ENCODE results near the gene MMP25.
A peak's percentile ranks its signal among the peaks of the same experiment; 100 is the strongest.
"Not testable (repeated sequence)": the region's sequence is repeated elsewhere in the genome, so short reads cannot be mapped to it uniquely, and the experiment has no call there.

Gene MMP25

GRCh38 chr16:3083408-3083807, 37.0 kb downstream of the MMP25 start:
- not testable (repeated sequence) for H3K9ac ChIP-seq (ENCODE audit: low read depth in 1 of 2, low read length in 2 of 2); H3K36me3 ChIP-seq (ENCODE audit: control insufficient read depth in 2 of 2, insufficient read depth in 2 of 2, low read length in 2 of 2); H3K27ac ChIP-seq (ENCODE audit: low read depth in 2 of 2, low read length in 2 of 2); H3K9me3 ChIP-seq (ENCODE audit: control insufficient read depth in 2 of 2, low read length in 2 of 2); H3K4me3 ChIP-seq (ENCODE audit: low read length in 2 of 2); H3K27me3 ChIP-seq (ENCODE audit: control insufficient read depth in 2 of 2, insufficient read depth in 2 of 2, low read length in 2 of 2)
- H3K4me1 ChIP-seq (ENCODE audit: control insufficient read depth in 2 of 2, insufficient read depth in 2 of 2, low read length in 2 of 2) = peaks cover 0 to 13% of the 10 kb centered on the region in 2 donors

- no peak overlapping the region for H3K27ac ChIP-seq (ENCODE audit: low read depth in 2 of 2, low read length in 2 of 2)
- no peak overlapping the region for H3K9ac ChIP-seq (ENCODE audit: low read depth in 1 of 2, low read length in 2 of 2)
- H3K4me3 ChIP-seq (ENCODE audit: low read length in 2 of 2) = no peak overlapping the region
- H3K4me1 ChIP-seq (ENCODE audit: control insufficient read depth in 2 of 2, insufficient read depth in 2 of 2, low read length in 2 of 2) = peaks cover 0 to 13% of the 10 kb centered on the region in 2 donors
- no peaks in the 10 kb centered on the region for H3K9me3 ChIP-seq (ENCODE audit: control insufficient read depth in 2 of 2, low read length in 2 of 2)
- no peaks in the 10 kb centered on the region for H3K36me3 ChIP-seq (ENCODE audit: control insufficient read depth in 2 of 2, insufficient read depth in 2 of 2, low read length in 2 of 2)
- no peaks in the 10 kb centered on the region for H3K27me3 ChIP-seq (ENCODE audit: control insufficient read depth in 2 of 2, insufficient read depth in 2 of 2, low read length in 2 of 2)
Measured at GRCh38 chr16:3084491-3084890, 38.1 kb downstream of the MMP25 start.

- H3K4me3 ChIP-seq (ENCODE audit: low read length in 2 of 2) = no peak overlapping the region
- H3K9me3 ChIP-seq (ENCODE audit: control insufficient read depth in 2 of 2, low read length in 2 of 2) = no peaks in the 10 kb centered on the region
- peaks cover 0 to 13% of the 10 kb centered on the region in 2 donors for H3K4me1 ChIP-seq (ENCODE audit: control insufficient read depth in 2 of 2, insufficient read depth in 2 of 2, low read length in 2 of 2)
- H3K27me3 ChIP-seq (ENCODE audit: control insufficient read depth in 2 of 2, insufficient read depth in 2 of 2, low read length in 2 of 2) = no peaks in the 10 kb centered on the region
- no peak overlapping the region for H3K9ac ChIP-seq (ENCODE audit: low read depth in 1 of 2, low read length in 2 of 2)
- H3K36me3 ChIP-seq (ENCODE audit: control insufficient read depth in 2 of 2, insufficient read depth in 2 of 2, low read length in 2 of 2) = no peaks in the 10 kb centered on the region
- no peak overlapping the region for H3K27ac ChIP-seq (ENCODE audit: low read depth in 2 of 2, low read length in 2 of 2)
Measured at GRCh38 chr16:3084969-3085670, 38.8 kb downstream of the MMP25 start.

GRCh38 chr16:3085868-3086595, 39.7 kb downstream of the MMP25 start:
- Histone ChIP-seq H3K9ac (ENCODE audit: low read depth in 1 of 2, low read length in 2 of 2) (no peak overlapping the region), H3K4me3 (ENCODE audit: low read length in 2 of 2) (peak overlapping the region in 1 of 2 donors; percentile 31), H3K27ac (ENCODE audit: low read depth in 2 of 2, low read length in 2 of 2) (peak overlapping the region in 1 of 2 donors; percentile 58), H3K36me3 (ENCODE audit: control insufficient read depth in 2 of 2, insufficient read depth in 2 of 2, low read length in 2 of 2) (no peaks in the 10 kb centered on the region), H3K27me3 (ENCODE audit: control insufficient read depth in 2 of 2, insufficient read depth in 2 of 2, low read length in 2 of 2) (no peaks in the 10 kb centered on the region), H3K4me1 (ENCODE audit: control insufficient read depth in 2 of 2, insufficient read depth in 2 of 2, low read length in 2 of 2) (peaks cover 0 to 13% of the 10 kb centered on the region in 2 donors), H3K9me3 (ENCODE audit: control insufficient read depth in 2 of 2, low read length in 2 of 2) (no peaks in the 10 kb centered on the region)

- Histone ChIP-seq H3K4me1 (ENCODE audit: control insufficient read depth in 2 of 2, insufficient read depth in 2 of 2, low read length in 2 of 2) (peaks cover 0 to 13% of the 10 kb centered on the region in 2 donors), H3K36me3 (ENCODE audit: control insufficient read depth in 2 of 2, insufficient read depth in 2 of 2, low read length in 2 of 2) (no peaks in the 10 kb centered on the region), H3K27me3 (ENCODE audit: control insufficient read depth in 2 of 2, insufficient read depth in 2 of 2, low read length in 2 of 2) (peaks cover 0 to 2% of the 10 kb centered on the region in 2 donors), H3K9ac (ENCODE audit: low read depth in 1 of 2, low read length in 2 of 2) (peak overlapping the region in 1 of 2 donors; percentile 32), H3K27ac (ENCODE audit: low read depth in 2 of 2, low read length in 2 of 2) (peak overlapping the region in 1 of 2 donors; percentile 58), H3K4me3 (ENCODE audit: low read length in 2 of 2) (peak overlapping the region; percentile 21 to 31), H3K9me3 (ENCODE audit: control insufficient read depth in 2 of 2, low read length in 2 of 2) (no peaks in the 10 kb centered on the region)
Measured at GRCh38 chr16:3086596-3087242, 40.4 kb downstream of the MMP25 start.

- Histone ChIP-seq H3K9ac (ENCODE audit: low read depth in 1 of 2, low read length in 2 of 2) (peak overlapping the region in 1 of 2 donors; percentile 32), H3K9me3 (ENCODE audit: control insufficient read depth in 2 of 2, low read length in 2 of 2) (no peaks in the 10 kb centered on the region), H3K27ac (ENCODE audit: low read depth in 2 of 2, low read length in 2 of 2) (peak overlapping the region in 1 of 2 donors; percentile 58), H3K36me3 (ENCODE audit: control insufficient read depth in 2 of 2, insufficient read depth in 2 of 2, low read length in 2 of 2) (no peaks in the 10 kb centered on the region), H3K27me3 (ENCODE audit: control insufficient read depth in 2 of 2, insufficient read depth in 2 of 2, low read length in 2 of 2) (peaks cover 0 to 2% of the 10 kb centered on the region in 2 donors), H3K4me1 (ENCODE audit: control insufficient read depth in 2 of 2, insufficient read depth in 2 of 2, low read length in 2 of 2) (peaks cover 0 to 13% of the 10 kb centered on the region in 2 donors), H3K4me3 (ENCODE audit: low read length in 2 of 2) (peak overlapping the region; percentile 21 to 31)
Measured at GRCh38 chr16:3087243-3088235, 41.2 kb downstream of the MMP25 start.

- H3K9ac ChIP-seq (ENCODE audit: low read depth in 1 of 2, low read length in 2 of 2) = no peak overlapping the region
- no peaks in the 10 kb centered on the region for H3K36me3 ChIP-seq (ENCODE audit: control insufficient read depth in 2 of 2, insufficient read depth in 2 of 2, low read length in 2 of 2)
- peaks cover 0 to 13% of the 10 kb centered on the region in 2 donors for H3K4me1 ChIP-seq (ENCODE audit: control insufficient read depth in 2 of 2, insufficient read depth in 2 of 2, low read length in 2 of 2)
- H3K27ac ChIP-seq (ENCODE audit: low read depth in 2 of 2, low read length in 2 of 2) = no peak overlapping the region
- H3K4me3 ChIP-seq (ENCODE audit: low read length in 2 of 2) = no peak overlapping the region
- peaks cover 0 to 2% of the 10 kb centered on the region in 2 donors for H3K27me3 ChIP-seq (ENCODE audit: control insufficient read depth in 2 of 2, insufficient read depth in 2 of 2, low read length in 2 of 2)
- H3K9me3 ChIP-seq (ENCODE audit: control insufficient read depth in 2 of 2, low read length in 2 of 2) = no peaks in the 10 kb centered on the region
Measured at GRCh38 chr16:3088450-3088849, 42.1 kb downstream of the MMP25 start.

- no peaks in the 10 kb centered on the region for H3K36me3 ChIP-seq (ENCODE audit: control insufficient read depth in 2 of 2, insufficient read depth in 2 of 2, low read length in 2 of 2)
- H3K9me3 ChIP-seq (ENCODE audit: control insufficient read depth in 2 of 2, low read length in 2 of 2) = no peaks in the 10 kb centered on the region
- H3K4me3 ChIP-seq (ENCODE audit: low read length in 2 of 2) = no peak overlapping the region
- peaks cover 0 to 2% of the 10 kb centered on the region in 2 donors for H3K27me3 ChIP-seq (ENCODE audit: control insufficient read depth in 2 of 2, insufficient read depth in 2 of 2, low read length in 2 of 2)
- H3K4me1 ChIP-seq (ENCODE audit: control insufficient read depth in 2 of 2, insufficient read depth in 2 of 2, low read length in 2 of 2) = peaks cover 0 to 13% of the 10 kb centered on the region in 2 donors
- H3K27ac ChIP-seq (ENCODE audit: low read depth in 2 of 2, low read length in 2 of 2) = no peak overlapping the region
- H3K9ac ChIP-seq (ENCODE audit: low read depth in 1 of 2, low read length in 2 of 2) = no peak overlapping the region
Measured at GRCh38 chr16:3088925-3089716, 42.8 kb downstream of the MMP25 start.

Measured in mucosa of rectum (tissue), 2 donors.